H1 (cell line): Measurements from ENCODE around the gene LBH. TPM values are rescaled to one million over a fixed set of nuclear protein-coding genes. Genes with fewer than 3 reads are reported as not detected.

Experiments used
- CTBP2 ChIP-seq: IDR thresholded peaks from 2 replicates; pipeline ENCODE4 v1.7.0; 2011; ENCODE audit warnings: borderline replicate concordance, mild to moderate bottlenecking, moderate library complexity, mixed read lengths, low read length; ENCODE audit not compliant: insufficient read depth, insufficient read length
- MAFK ChIP-seq: IDR thresholded peaks from 2 replicates; pipeline ENCODE4 v1.6.1; 2012; ENCODE audit warnings: low read depth, mild to moderate bottlenecking, improper control_type of control experiment, low read length
- MAX ChIP-seq: IDR thresholded peaks from 2 replicates; pipeline ENCODE4 v1.6.1; 2012; ENCODE audit warnings: inconsistent platforms
- PHF8 ChIP-seq: fragments of 200-600 bp; sonication (generic); conservative IDR thresholded peaks from 2 replicates; pipeline ENCODE4 v1.7.1; 2012; ENCODE audit warnings: low read depth, mild to moderate bottlenecking, inconsistent platforms, low read length, moderate library complexity
- polyA plus RNA-seq, 7 experiments: library from polyadenylated mRNA; depleted of rRNA in 3 of 7; stranded (reverse) in 5 of 7; unstranded in 2 of 7; fragments of >200 nt in 5 of 7; fragments of 200-250 nt in 2 of 7; gene quantifications; 1 replicate in 5 of 7; 2 replicates in 1 of 7; 4 replicates in 1 of 7; pipeline versions ENCODE4 v1.2.1 to v1.2.3, GENCODE V29; 2011 to 2013; ENCODE audit warnings: missing spikeins in 2 of 7, mixed read lengths in 2 of 7
- total RNA-seq: library from RNA; stranded (reverse); fragmentation: NEBNext Ultra II Directional; extraction: Animal tissue kit (Norgen Biotek cat#: 25700); gene quantifications from 2 replicates; pipeline ENCODE4 v1.2.1, GENCODE V29; 2021

Gene LBH
- total and polyA plus RNA-seq, 2 of the 8 experiments (the other 6 are each of a cell fraction or from before 2014, with no cell fraction given) = 25.7 to 34.5 TPM

- TF ChIP-seq MAX (no peak), PHF8 (no peak), CTBP2 (no peak), MAFK (no peak)
Observed at GRCh38 chr2:30239986-30240752, 8.8 kb downstream of the LBH start (continued).
